OCI-LY1 (cell line): ENCODE measurements around the gene AGAP1.

Experiments used
- EZH2 ChIP-seq: fragments of 200-600 bp; sonication (generic), shearing (Covaris generic); IDR thresholded peaks from 2 replicates; pipeline ENCODE4 v1.8.0; 2017; ENCODE audit warnings: borderline replicate concordance, mixed run types, mild to moderate bottlenecking, antibody characterized with exemption, low read length, moderate library complexity, mixed read lengths
- TF ChIP-seq, protein P1 (sequence below): fragments of 200-600 bp; sonication (generic), shearing (Covaris generic); IDR thresholded peaks from 2 replicates; pipeline ENCODE4 v1.5.1; 2017; ENCODE audit warnings: mild to moderate bottlenecking, antibody characterized with exemption, low read length, moderate library complexity, mixed read lengths

DNA sequence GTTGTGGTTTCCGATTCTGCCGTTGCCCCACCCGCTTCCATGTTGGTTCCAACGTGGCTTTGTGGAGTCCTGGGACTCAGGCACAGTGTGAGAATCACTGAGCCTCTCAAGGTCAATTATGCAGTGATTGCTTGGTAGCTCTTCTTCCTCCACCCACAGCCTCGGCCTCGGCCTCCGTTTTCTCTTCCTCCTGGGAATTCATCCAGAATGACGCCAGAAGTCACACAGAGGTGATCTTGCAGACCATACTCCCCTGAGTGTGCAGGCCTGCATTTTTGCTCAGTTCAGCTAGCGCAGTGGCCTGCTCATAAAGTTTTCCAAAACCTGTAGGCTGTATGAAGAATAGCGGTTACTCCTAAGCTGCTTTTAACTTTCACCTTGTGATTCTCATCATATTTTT is 401.0 kb downstream of the AGAP1 start:
- TF ChIP-seq, protein P1, sequence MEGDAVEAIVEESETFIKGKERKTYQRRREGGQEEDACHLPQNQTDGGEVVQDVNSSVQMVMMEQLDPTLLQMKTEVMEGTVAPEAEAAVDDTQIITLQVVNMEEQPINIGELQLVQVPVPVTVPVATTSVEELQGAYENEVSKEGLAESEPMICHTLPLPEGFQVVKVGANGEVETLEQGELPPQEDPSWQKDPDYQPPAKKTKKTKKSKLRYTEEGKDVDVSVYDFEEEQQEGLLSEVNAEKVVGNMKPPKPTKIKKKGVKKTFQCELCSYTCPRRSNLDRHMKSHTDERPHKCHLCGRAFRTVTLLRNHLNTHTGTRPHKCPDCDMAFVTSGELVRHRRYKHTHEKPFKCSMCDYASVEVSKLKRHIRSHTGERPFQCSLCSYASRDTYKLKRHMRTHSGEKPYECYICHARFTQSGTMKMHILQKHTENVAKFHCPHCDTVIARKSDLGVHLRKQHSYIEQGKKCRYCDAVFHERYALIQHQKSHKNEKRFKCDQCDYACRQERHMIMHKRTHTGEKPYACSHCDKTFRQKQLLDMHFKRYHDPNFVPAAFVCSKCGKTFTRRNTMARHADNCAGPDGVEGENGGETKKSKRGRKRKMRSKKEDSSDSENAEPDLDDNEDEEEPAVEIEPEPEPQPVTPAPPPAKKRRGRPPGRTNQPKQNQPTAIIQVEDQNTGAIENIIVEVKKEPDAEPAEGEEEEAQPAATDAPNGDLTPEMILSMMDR: no peak
- no peak for TF ChIP-seq EZH2
